ENCODE results near the gene BBOX1. TPM values are rescaled to one million over a fixed set of nuclear protein-coding genes. Genes with fewer than 3 reads are reported as not detected.

Gene BBOX1
- total RNA-seq, 1 experiment from 2014 or later, result not detected

- POLR2A ChIA-PET, result no interaction called here
- ATAC-seq, result no peak
- Histone ChIP-seq H3K4me1 (ENCODE audit: control insufficient read depth in 1 of 2, insufficient read depth in 2 of 2, low read length in 2 of 2) (no peaks in the 10 kb centered on the region), H3K9me3 (ENCODE audit: control insufficient read depth in 1 of 2, insufficient read depth in 1 of 2, low read depth in 1 of 2, low read length in 2 of 2) (no peaks in the 10 kb centered on the region), H4K20me1 (ENCODE audit: insufficient read depth) (no peaks in the 10 kb centered on the region), H3K79me2 (ENCODE audit: insufficient read depth, low read length) (no peaks in the 10 kb centered on the region), H3K4me2 (ENCODE audit: low read length) (no peak overlapping the region), H3K9ac (ENCODE audit: low read length) (no peak overlapping the region), H3K27me3 (ENCODE audit: insufficient read depth, low read length) (no peaks in the 10 kb centered on the region; the same call in 1 of the 2 replicates), H3K27ac (ENCODE audit: low read depth, low read length) (no peak overlapping the region), H3K9me2 (ENCODE audit: insufficient read depth) (no peaks in the 10 kb centered on the region), H2AFZ (ENCODE audit: low read depth, low read length, poor library complexity, severe bottlenecking) (no peak overlapping the region), H3K4me3 (replicated peaks in 1 of 2; ENCODE audit: low read depth in 1 of 2, low read length in 2 of 2) (no peak overlapping the region), H3K36me3 (ENCODE audit: control insufficient read depth in 1 of 2, insufficient read depth in 2 of 2, low read length in 2 of 2) (no peaks in the 10 kb centered on the region)
- no peak for TF ChIP-seq RAD21 (IDR thresholded peaks at IDR 0.05; ENCODE audit: low read depth)
- no peak for TF ChIP-seq EZH2 (IDR thresholded peaks at IDR 0.05)
- no peak for TF ChIP-seq SIN3A (IDR thresholded peaks at IDR 0.05; ENCODE audit: low read depth)
- TF ChIP-seq POLR2AphosphoS5 (IDR thresholded peaks at IDR 0.05; ENCODE audit: low read depth, low read length), result no peak
- TF ChIP-seq SP1 (IDR thresholded peaks at IDR 0.05; ENCODE audit: low read depth), result no peak
- no peak for TF ChIP-seq CEBPB (IDR thresholded peaks at IDR 0.05; ENCODE audit: low read depth)
- no peak for TF ChIP-seq REST (IDR thresholded peaks at IDR 0.05; ENCODE audit: low read depth)
- TF ChIP-seq FOSL1 (IDR thresholded peaks at IDR 0.05; ENCODE audit: low read depth), result no peak
- TF ChIP-seq EGR1 (IDR thresholded peaks at IDR 0.05; ENCODE audit: low read depth), result no peak
- TF ChIP-seq YY1 (IDR thresholded peaks at IDR 0.05; ENCODE audit: extremely low read depth, insufficient replicate concordance, low read depth, low read length), result no peak
- TF ChIP-seq ZFX (IDR thresholded peaks at IDR 0.05), result no peak
- no peak for TF ChIP-seq POLR2A (IDR thresholded peaks at IDR 0.05; ENCODE audit: borderline replicate concordance, extremely low read depth, insufficient read depth, insufficient read length)
- no peak for TF ChIP-seq TCF7L2 (IDR thresholded peaks at IDR 0.05; ENCODE audit: borderline replicate concordance, extremely low read depth, insufficient read depth, insufficient read length)
- TF ChIP-seq ATF3 (IDR thresholded peaks at IDR 0.05), result no peak
- TF ChIP-seq EZH2phosphoT487 (IDR thresholded peaks at IDR 0.05; ENCODE audit: borderline replicate concordance), result no peak
- no peak for TF ChIP-seq JUND (IDR thresholded peaks at IDR 0.05)
- CTCF ChIA-PET, result no interaction called here
- no TSS peak for BruUV-seq (replicated peaks)
- no peak for DNase-seq (ENCODE audit: low read depth, low spot score)
- RAD21 ChIA-PET (ENCODE audit: low non-redundant PET in 1 of 2, low total read pairs in 2 of 2, uncharacterized antibody in 2 of 2, unreplicated experiment in 2 of 2), result no interaction called here
- intact Hi-C loops (cut with micrococcal nuclease), result no loop called here
These were observed 742 bp upstream of the BBOX1 start for GRCh38 chr11:27039873-27040272.

All from HCT116 (cell line).